IPS-18a (cell line): ENCODE results near the gene HAPLN3.
"Not testable (repeated sequence)": the region's sequence is repeated elsewhere in the genome, so short reads cannot be mapped to it uniquely, and the experiment has no call there.

Source experiments
- H3K27ac ChIP-seq: one replicate; pipeline ENCODE4 v1.5.1; 2013; ENCODE audit warnings: low read length
- H3K27me3 ChIP-seq: one replicate; pipeline ENCODE4 v1.6.1; 2013; ENCODE audit warnings: mild to moderate bottlenecking, low read length; ENCODE audit not compliant: control insufficient read depth, insufficient read depth
- H3K36me3 ChIP-seq: one replicate; pipeline ENCODE4 v1.6.1; 2013; ENCODE audit warnings: low read depth, low read length; ENCODE audit not compliant: control insufficient read depth
- H3K4me1 ChIP-seq: one replicate; pipeline ENCODE4 v1.6.1; 2013; ENCODE audit warnings: low read depth, low read length; ENCODE audit not compliant: control insufficient read depth
- H3K4me3 ChIP-seq: one replicate; pipeline ENCODE4 v1.5.1; 2013; ENCODE audit warnings: low read length
- H3K9ac ChIP-seq: one replicate; pipeline ENCODE4 v1.6.1; 2013; ENCODE audit warnings: mild to moderate bottlenecking, low read length, moderate library complexity
- H3K9me3 ChIP-seq: one replicate; pipeline ENCODE4 v1.6.1; 2013; ENCODE audit warnings: low read depth, low read length; ENCODE audit not compliant: control insufficient read depth

Gene HAPLN3

GRCh38 chr15:88925648-88926047, 30.3 kb upstream of the HAPLN3 start:
- H3K4me1 ChIP-seq, H3K9me3 ChIP-seq, H3K9ac ChIP-seq, H3K4me3 ChIP-seq, H3K27ac ChIP-seq, H3K27me3 ChIP-seq, H3K36me3 ChIP-seq: not testable (repeated sequence)

GRCh38 chr15:88920892-88921435, 25.6 kb upstream of the HAPLN3 start:
- H3K27me3 ChIP-seq, H3K4me1 ChIP-seq, H3K36me3 ChIP-seq, H3K27ac ChIP-seq, H3K4me3 ChIP-seq, H3K9me3 ChIP-seq, H3K9ac ChIP-seq: not testable (repeated sequence)

GRCh38 chr15:88920186-88920891, 25.0 kb upstream of the HAPLN3 start:
- no peaks in the 10 kb centered on the region for H3K4me1 ChIP-seq
- H3K27ac ChIP-seq, result no peak overlapping the region
- no peak overlapping the region for H3K9ac ChIP-seq
- H3K9me3 ChIP-seq, result no peaks in the 10 kb centered on the region
- no peaks in the 10 kb centered on the region for H3K27me3 ChIP-seq
- no peaks in the 10 kb centered on the region for H3K36me3 ChIP-seq
- H3K4me3 ChIP-seq, result no peak overlapping the region

- H3K36me3 ChIP-seq, result no peaks in the 10 kb centered on the region
- no peak overlapping the region for H3K4me3 ChIP-seq
- no peaks in the 10 kb centered on the region for H3K9me3 ChIP-seq
- H3K4me1 ChIP-seq, result peaks cover under 1% of the 10 kb centered on the region
- H3K27me3 ChIP-seq, result no peaks in the 10 kb centered on the region
- H3K9ac ChIP-seq, result no peak overlapping the region
- H3K27ac ChIP-seq, result no peak overlapping the region
Measured at GRCh38 chr15:88918738-88919137, 23.4 kb upstream of the HAPLN3 start.

GRCh38 chr15:88917760-88918159, 22.4 kb upstream of the HAPLN3 start:
- Histone ChIP-seq H3K27ac (no peak overlapping the region), H3K9me3 (no peaks in the 10 kb centered on the region), H3K27me3 (no peaks in the 10 kb centered on the region), H3K9ac (no peak overlapping the region), H3K36me3 (no peaks in the 10 kb centered on the region), H3K4me3 (no peak overlapping the region), H3K4me1 (peaks cover 3% of the 10 kb centered on the region)

- Histone ChIP-seq H3K9me3 (no peaks in the 10 kb centered on the region), H3K36me3 (peaks cover 7% of the 10 kb centered on the region), H3K9ac (no peak overlapping the region), H3K4me1 (peaks cover 10% of the 10 kb centered on the region), H3K27ac (no peak overlapping the region), H3K27me3 (no peaks in the 10 kb centered on the region), H3K4me3 (no peak overlapping the region)
Measured at GRCh38 chr15:88915354-88915753, 20.0 kb upstream of the HAPLN3 start.

- Histone ChIP-seq H3K9ac (peak overlapping the region; percentile 70), H3K4me3 (peak overlapping the region; percentile 85), H3K4me1 (peaks cover 10% of the 10 kb centered on the region), H3K9me3 (no peaks in the 10 kb centered on the region), H3K27ac (no peak overlapping the region), H3K27me3 (no peaks in the 10 kb centered on the region), H3K36me3 (peaks cover 22% of the 10 kb centered on the region)
Measured at GRCh38 chr15:88913850-88914169, 18.5 kb upstream of the HAPLN3 start.

- Histone ChIP-seq H3K4me3 (peak within 1 kb of the TSS; percentile 85), H3K36me3 (peaks cover 28% of the 10 kb centered on the region), H3K9me3 (no peaks in the 10 kb centered on the region), H3K27me3 (no peaks in the 10 kb centered on the region), H3K27ac (no peak within 1 kb of the TSS), H3K4me1 (peaks cover 10% of the 10 kb centered on the region), H3K9ac (peak within 1 kb of the TSS; percentile 70)
Measured at GRCh38 chr15:88913017-88913849, 17.9 kb upstream of the HAPLN3 start, which contains the start of gene MFGE8. Gene MFGE8 (minus strand): TSS chr15:88913379. CDS start chr15:88913319, 60 bp downstream.

- Histone ChIP-seq H3K36me3 (peaks cover 35% of the 10 kb centered on the region), H3K27me3 (no peaks in the 10 kb centered on the region), H3K9ac (peak overlapping the region; percentile 70), H3K4me1 (peaks cover 10% of the 10 kb centered on the region), H3K9me3 (no peaks in the 10 kb centered on the region), H3K27ac (no peak overlapping the region), H3K4me3 (peak overlapping the region; percentile 85)
Measured at GRCh38 chr15:88912500-88912921, 17.2 kb upstream of the HAPLN3 start.

GRCh38 chr15:88911766-88912118, 16.4 kb upstream of the HAPLN3 start:
- Histone ChIP-seq H3K9ac (peak overlapping the region; percentile 70), H3K27ac (no peak overlapping the region), H3K4me1 (peaks cover 10% of the 10 kb centered on the region), H3K27me3 (no peaks in the 10 kb centered on the region), H3K9me3 (no peaks in the 10 kb centered on the region), H3K4me3 (peak overlapping the region; percentile 85), H3K36me3 (peaks cover 42% of the 10 kb centered on the region)

GRCh38 chr15:88909956-88910831, 14.8 kb upstream of the HAPLN3 start:
- Histone ChIP-seq H3K4me3 (peak overlapping the region; percentile 8), H3K9me3 (no peaks in the 10 kb centered on the region), H3K36me3 (peaks cover 57% of the 10 kb centered on the region), H3K27ac (no peak overlapping the region), H3K27me3 (no peaks in the 10 kb centered on the region), H3K9ac (no peak overlapping the region), H3K4me1 (peaks cover 10% of the 10 kb centered on the region)
